A549 treated with DMSO at 1 μM for 4 hours (cell line): ENCODE results near the gene TMEM154. TPM values are rescaled to one million over a fixed set of nuclear protein-coding genes. Genes with fewer than 3 reads are reported as not detected.

ENCODE experiments used
- total RNA-seq: library from RNA; stranded (reverse); fragments of 200-300 nt; extraction: Qiagen RNA extraction; gene quantifications from 5 replicates; pipeline ENCODE4 v1.2.3, GENCODE V29; 2022; ENCODE audit warnings: low read depth

TMEM154 gene, protein sequence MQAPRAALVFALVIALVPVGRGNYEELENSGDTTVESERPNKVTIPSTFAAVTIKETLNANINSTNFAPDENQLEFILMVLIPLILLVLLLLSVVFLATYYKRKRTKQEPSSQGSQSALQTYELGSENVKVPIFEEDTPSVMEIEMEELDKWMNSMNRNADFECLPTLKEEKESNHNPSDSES
- total RNA-seq = 0.02 to 0.18 TPM (median 0.06 TPM) in 5 replicates

DNA sequence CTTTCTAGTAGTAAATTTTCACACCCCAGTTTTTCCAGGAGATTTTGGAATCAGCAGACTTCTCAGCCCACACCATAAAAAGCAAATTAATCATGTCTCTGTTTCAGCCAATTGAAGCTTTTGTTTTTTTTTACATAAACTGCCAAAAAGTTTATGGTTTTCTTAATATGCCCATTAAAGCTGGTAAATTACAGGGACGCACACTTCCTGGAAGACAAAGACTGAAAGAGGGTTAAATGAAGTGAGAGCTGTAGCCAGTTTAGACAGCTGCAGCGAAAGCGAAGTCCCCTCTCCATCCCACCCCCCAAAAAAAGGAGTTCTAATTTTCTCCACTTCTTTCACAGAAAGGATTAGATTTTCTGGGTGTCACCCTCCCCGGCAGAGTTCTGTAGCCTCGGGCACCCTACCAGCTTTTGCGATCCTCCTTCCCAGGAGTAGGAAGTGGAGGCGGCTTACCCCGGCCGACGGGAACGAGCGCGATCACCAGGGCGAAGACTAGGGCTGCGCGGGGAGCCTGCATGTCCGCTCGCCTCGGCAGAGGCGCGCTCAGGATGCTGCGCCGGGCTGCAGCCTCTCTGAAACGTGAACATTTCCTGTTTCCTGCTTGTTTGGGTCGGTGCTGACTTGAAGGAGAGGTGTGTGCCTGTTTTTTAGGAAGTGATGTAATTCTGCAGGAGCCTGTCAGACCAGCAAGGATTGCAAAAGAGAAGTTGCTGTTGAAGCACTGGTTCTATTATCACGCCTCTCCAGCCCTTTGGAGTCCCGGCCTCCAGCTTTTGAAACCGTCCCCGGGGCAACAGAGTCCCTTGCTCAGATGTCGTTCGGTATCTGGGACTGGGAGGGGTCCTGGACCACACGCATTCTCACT is at the start of gene TMEM154:
Gene TMEM154, minus strand, starts transcription at position 584 of the 868 bp plus-strand sequence. Its CDS starts 64 bp downstream, at position 520.

Other genes starting within 250 kb of the TMEM154 start
- 5.9 to 9.6 TPM (median 7.0 TPM) in 5 replicates for gene FBXW7, start 143.9 kb downstream of the TMEM154 start, total RNA-seq
- 0.09 to 0.31 TPM (median 0.23 TPM) in 5 replicates for gene TIGD4, start 99.7 kb upstream of the TMEM154 start, total RNA-seq
- 14.2 to 19.0 TPM (median 16.5 TPM) in 5 replicates for gene ARFIP1, start 100.0 kb upstream of the TMEM154 start, total RNA-seq